Measurements from ENCODE around the gene JUP. TPM values are rescaled to one million over a fixed set of nuclear protein-coding genes. Genes with fewer than 3 reads are reported as not detected.

JUP gene
- polyA plus RNA-seq, 1 of the 3 experiments (the other 2 are of a cell fraction) = 13.0 TPM

- TF ChIP-seq EZH2phosphoT487 (IDR thresholded peaks at IDR 0.05; ENCODE audit: borderline replicate concordance, low read depth) (no peak), RCOR1 (IDR thresholded peaks at IDR 0.05; ENCODE audit: low read length) (no peak), FOXJ3 (CRISPR knock-in tag; IDR thresholded peaks at IDR 0.05) (no peak), RFX5 (IDR thresholded peaks at IDR 0.05; ENCODE audit: low read length) (no peak)
These were observed 68.9 kb downstream of the JUP start (continued) for GRCh38 chr17:41717408-41718286.

- Histone ChIP-seq H3K9me2 (no peaks in the 10 kb centered on the region), H3K4me1 (ENCODE audit: control insufficient read depth in 1 of 2, insufficient read depth in 2 of 2, low read depth in 1 of 2, low read length in 1 of 2) (peaks cover 0 to 3% of the 10 kb centered on the region in 2 experiments; a peak in 1 of 4 replicates), H2AFZ (ENCODE audit: low read depth) (no peak within 1 kb of the TSS), H3K9me3 (no peaks in the 10 kb centered on the region), H3K9ac (no peak within 1 kb of the TSS), H3K4me3 (ENCODE audit: low read depth in 2 of 2, low read length in 1 of 2) (no peak within 1 kb of the TSS), H3K79me2 (ENCODE audit: insufficient read depth) (no peaks in the 10 kb centered on the region), H3K4me2 (no peak within 1 kb of the TSS), H3F3A (replicated peaks; ENCODE audit: insufficient read depth) (no peaks in the 10 kb centered on the region), H3K27me3 (ENCODE audit: insufficient read depth) (no peaks in the 10 kb centered on the region), H3K36me3 (replicated peaks in 1 of 2; ENCODE audit: control insufficient read depth in 1 of 2, insufficient read depth in 2 of 2, low read length in 1 of 2) (no peaks in the 10 kb centered on the region), H3K27ac (ENCODE audit: low read depth in 2 of 2, low read length in 1 of 2) (no peak within 1 kb of the TSS), H4K20me1 (ENCODE audit: insufficient read depth) (no peaks in the 10 kb centered on the region)
- 82% methylated on average over 12 of the region's 12 CpGs for WGBS (ENCODE audit: low lambda C conversion rate)
- POLR2A ChIA-PET = interaction anchor here (0.6 to 0.7 kb wide), 2 partner anchors 16 to 19 kb away, joined by 3 to 4 read pairs; no protein-coding TSS in a partner anchor
- CTCF ChIA-PET = interaction anchor here (1.2 to 12.4 kb wide), 4 partner anchors 17 to 75 kb away, joined by 3 to 125 read pairs (median 3); partner anchors contain the start of gene JUP
- no peak for DNase-seq
- TF ChIP-seq RFX5 (IDR thresholded peaks at IDR 0.05; ENCODE audit: low read length) (no peak), USF1 (IDR thresholded peaks at IDR 0.05; ENCODE audit: borderline replicate concordance, low read depth) (no peak), GABPA (IDR thresholded peaks at IDR 0.05; ENCODE audit: low read depth) (no peak), JUND (IDR thresholded peaks at IDR 0.05) (no peak), REST (IDR thresholded peaks at IDR 0.05; ENCODE audit: low read depth, low read length) (no peak), TCF12 (IDR thresholded peaks at IDR 0.05) (no peak), NRF1 (IDR thresholded peaks at IDR 0.05; ENCODE audit: low read depth, low read length) (no peak), MXI1 (IDR thresholded peaks at IDR 0.05; ENCODE audit: low read depth, low read length) (no peak), SMC3 (IDR thresholded peaks at IDR 0.05; ENCODE audit: low read depth, low read length) (no peak), IRF3 (IDR thresholded peaks at IDR 0.05; ENCODE audit: low read depth, low read length) (no peak), RXRA (IDR thresholded peaks at IDR 0.05; ENCODE audit: borderline replicate concordance, low read depth) (no peak), TAF1 (IDR thresholded peaks at IDR 0.05; ENCODE audit: borderline replicate concordance, low read depth, low read length) (no peak), RAD21 (IDR thresholded peaks at IDR 0.05; ENCODE audit: low read length) (no peak), ZBTB33 (IDR thresholded peaks at IDR 0.05; ENCODE audit: borderline replicate concordance, low read depth) (no peak), FOXJ3 (CRISPR knock-in tag; IDR thresholded peaks at IDR 0.05) (no peak), FOSL2 (IDR thresholded peaks at IDR 0.05; ENCODE audit: borderline replicate concordance, low read depth) (no peak), CTCF (IDR thresholded peaks at IDR 0.05) (no peak)
These were observed 74.7 kb downstream of the JUP start, which contains the start of gene GAST for GRCh38 chr17:41711669-41712400. GAST (plus strand) TSS chr17:41712331; CDS start chr17:41715437, 3,106 bp downstream.
